Endothelial cell of umbilical vein (primary cell): ENCODE data around the gene PRPF18.

Experiments used
- FOS ChIP-seq: IDR thresholded peaks from 2 replicates; pipeline ENCODE4 v1.6.1; 2011; ENCODE audit warnings: mild to moderate bottlenecking, low read length, moderate library complexity, borderline replicate concordance; ENCODE audit not compliant: insufficient read depth
- MYC ChIP-seq: IDR thresholded peaks from one replicate; pipeline ENCODE4 v1.6.1; 2011; ENCODE audit warnings: mild to moderate bottlenecking, low read depth, low read length
- POLR2A ChIP-seq: IDR thresholded peaks from 2 replicates; pipeline ENCODE4 v1.6.1; 2012; ENCODE audit warnings: low read depth, mild to moderate bottlenecking, control low read depth, low read length
- POLR2AphosphoS5 ChIP-seq: IDR thresholded peaks from 2 replicates; pipeline ENCODE4 v1.6.1; 2012; ENCODE audit warnings: low read depth, mild to moderate bottlenecking, control low read depth, low read length, moderate library complexity; ENCODE audit not compliant: insufficient read depth
- TF ChIP-seq, protein P1 (sequence below): IDR thresholded peaks from 2 replicates; pipeline ENCODE4 v1.6.1; 2011; ENCODE audit not compliant: insufficient read depth, insufficient read length
- TF ChIP-seq, protein P2 (sequence below), 2 donors: IDR thresholded peaks; 1 replicate in 1 of 2; 2 replicates in 1 of 2; pipeline ENCODE4 v1.5.1; 2011; ENCODE audit warnings: low read length in 2 of 2, mild to moderate bottlenecking in 2 of 2, moderate library complexity in 2 of 2, control low read depth in 1 of 2, inconsistent platforms in 1 of 2, low read depth in 1 of 2; ENCODE audit not compliant: insufficient read depth in 1 of 2; ENCODE audit errors: extremely low read depth in 1 of 2

DNA sequence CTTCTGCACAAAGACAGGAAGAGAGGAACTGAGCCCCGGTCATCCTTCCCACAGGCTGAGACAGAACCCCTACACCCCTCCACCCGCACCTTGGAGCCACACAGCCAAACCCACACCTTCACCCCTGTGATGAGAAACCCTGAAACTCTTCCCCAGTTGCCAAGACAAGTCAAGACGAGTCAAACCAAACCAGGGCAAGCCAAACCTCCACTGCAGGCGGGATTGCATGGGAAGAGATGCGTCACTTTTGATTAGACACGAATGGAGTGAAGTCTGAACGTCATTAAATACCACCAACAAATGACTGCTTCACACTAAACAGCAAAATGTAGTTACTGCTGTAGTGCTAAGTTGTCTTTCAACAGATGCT is 73.8 kb downstream of the PRPF18 start:
- TF ChIP-seq POLR2A (no peak), MYC (no peak), POLR2AphosphoS5 (no peak), FOS (no peak)
- TF ChIP-seq, protein P1, sequence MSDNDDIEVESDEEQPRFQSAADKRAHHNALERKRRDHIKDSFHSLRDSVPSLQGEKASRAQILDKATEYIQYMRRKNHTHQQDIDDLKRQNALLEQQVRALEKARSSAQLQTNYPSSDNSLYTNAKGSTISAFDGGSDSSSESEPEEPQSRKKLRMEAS = no peak
- TF ChIP-seq, protein P2, sequence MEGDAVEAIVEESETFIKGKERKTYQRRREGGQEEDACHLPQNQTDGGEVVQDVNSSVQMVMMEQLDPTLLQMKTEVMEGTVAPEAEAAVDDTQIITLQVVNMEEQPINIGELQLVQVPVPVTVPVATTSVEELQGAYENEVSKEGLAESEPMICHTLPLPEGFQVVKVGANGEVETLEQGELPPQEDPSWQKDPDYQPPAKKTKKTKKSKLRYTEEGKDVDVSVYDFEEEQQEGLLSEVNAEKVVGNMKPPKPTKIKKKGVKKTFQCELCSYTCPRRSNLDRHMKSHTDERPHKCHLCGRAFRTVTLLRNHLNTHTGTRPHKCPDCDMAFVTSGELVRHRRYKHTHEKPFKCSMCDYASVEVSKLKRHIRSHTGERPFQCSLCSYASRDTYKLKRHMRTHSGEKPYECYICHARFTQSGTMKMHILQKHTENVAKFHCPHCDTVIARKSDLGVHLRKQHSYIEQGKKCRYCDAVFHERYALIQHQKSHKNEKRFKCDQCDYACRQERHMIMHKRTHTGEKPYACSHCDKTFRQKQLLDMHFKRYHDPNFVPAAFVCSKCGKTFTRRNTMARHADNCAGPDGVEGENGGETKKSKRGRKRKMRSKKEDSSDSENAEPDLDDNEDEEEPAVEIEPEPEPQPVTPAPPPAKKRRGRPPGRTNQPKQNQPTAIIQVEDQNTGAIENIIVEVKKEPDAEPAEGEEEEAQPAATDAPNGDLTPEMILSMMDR (IDR thresholded peaks at IDR 0.05; ENCODE audit: extremely low read depth in 1 of 2, insufficient read depth in 1 of 2, low read depth in 1 of 2, low read length in 2 of 2) = no peak
